ENCODE measurements around the gene INPP5B.
"Not testable (repeated sequence)": the region's sequence is repeated elsewhere in the genome, so short reads cannot be mapped to it uniquely, and the experiment has no call there.

INPP5B gene

GRCh38 chr1:37908531-37908930, 38.3 kb downstream of the INPP5B start:
- not testable (repeated sequence) for H3K4me2 ChIP-seq (ENCODE audit: low read depth, low read length); H3K36me3 ChIP-seq (replicated peaks; ENCODE audit: insufficient read depth, low read length); H3K27me3 ChIP-seq (replicated peaks; ENCODE audit: insufficient read depth, low read length); H3K79me2 ChIP-seq (ENCODE audit: low read length); H4K20me1 ChIP-seq (ENCODE audit: insufficient read depth, low read length); H3K9me2 ChIP-seq (replicated peaks; ENCODE audit: insufficient read depth, low read length); H3K9me3 ChIP-seq (replicated peaks; ENCODE audit: insufficient read depth, low read length); H2AFZ ChIP-seq (ENCODE audit: low read length); H3K4me3 ChIP-seq (ENCODE audit: low read length); H3K4me1 ChIP-seq (ENCODE audit: low read length); H3K9ac ChIP-seq (ENCODE audit: low read length); H3K27ac ChIP-seq (ENCODE audit: low read length); H3F3A ChIP-seq (ENCODE audit: insufficient read depth, low read length); DNase-seq

GRCh38 chr1:37907416-37908125, 39.3 kb downstream of the INPP5B start:
- H3K9ac ChIP-seq (ENCODE audit: low read length); H3K79me2 ChIP-seq (ENCODE audit: low read length); H4K20me1 ChIP-seq (ENCODE audit: insufficient read depth, low read length); H3K4me1 ChIP-seq (ENCODE audit: low read length); H3F3A ChIP-seq (ENCODE audit: insufficient read depth, low read length); H3K27me3 ChIP-seq (replicated peaks; ENCODE audit: insufficient read depth, low read length); H3K36me3 ChIP-seq (replicated peaks; ENCODE audit: insufficient read depth, low read length); H3K9me3 ChIP-seq (replicated peaks; ENCODE audit: insufficient read depth, low read length); H3K9me2 ChIP-seq (replicated peaks; ENCODE audit: insufficient read depth, low read length); H3K4me3 ChIP-seq (ENCODE audit: low read length); H3K4me2 ChIP-seq (ENCODE audit: low read depth, low read length); H2AFZ ChIP-seq (ENCODE audit: low read length); H3K27ac ChIP-seq (ENCODE audit: low read length); DNase-seq: not testable (repeated sequence)

- not testable (repeated sequence) for H3K36me3 ChIP-seq (replicated peaks; ENCODE audit: insufficient read depth, low read length); H3K9ac ChIP-seq (ENCODE audit: low read length); H3F3A ChIP-seq (ENCODE audit: insufficient read depth, low read length)
These were observed 40.3 kb downstream of the INPP5B start for GRCh38 chr1:37906591-37906990.

GRCh38 chr1:37905727-37906126, 41.1 kb downstream of the INPP5B start:
- Histone ChIP-seq H3K27me3 (replicated peaks; ENCODE audit: insufficient read depth, low read length) (no peaks in the 10 kb centered on the region), H3K4me3 (ENCODE audit: low read length) (no peak overlapping the region), H3K9ac (ENCODE audit: low read length) (no peak overlapping the region), H3K4me1 (ENCODE audit: low read length) (no peaks in the 10 kb centered on the region), H3K9me3 (replicated peaks; ENCODE audit: insufficient read depth, low read length) (no peaks in the 10 kb centered on the region), H3K27ac (ENCODE audit: low read length) (no peak overlapping the region), H3K4me2 (ENCODE audit: low read depth, low read length) (no peak overlapping the region), H4K20me1 (ENCODE audit: insufficient read depth, low read length) (no peaks in the 10 kb centered on the region), H3F3A (ENCODE audit: insufficient read depth, low read length) (no peaks in the 10 kb centered on the region), H3K36me3 (replicated peaks; ENCODE audit: insufficient read depth, low read length) (no peaks in the 10 kb centered on the region), H3K9me2 (replicated peaks; ENCODE audit: insufficient read depth, low read length) (no peaks in the 10 kb centered on the region), H2AFZ (ENCODE audit: low read length) (no peak overlapping the region), H3K79me2 (ENCODE audit: low read length) (no peaks in the 10 kb centered on the region)
- no peak for TF ChIP-seq EZH2 (optimal IDR thresholded peaks at IDR 0.05; ENCODE audit: low read depth, low read length)
- no peak for DNase-seq

More at GRCh38 chr1:37906591-37906990, 40.3 kb downstream of the INPP5B start:
- H3K9me2 ChIP-seq (replicated peaks; ENCODE audit: insufficient read depth, low read length); H3K27me3 ChIP-seq (replicated peaks; ENCODE audit: insufficient read depth, low read length); H3K4me1 ChIP-seq (ENCODE audit: low read length); H2AFZ ChIP-seq (ENCODE audit: low read length); DNase-seq; H3K27ac ChIP-seq (ENCODE audit: low read length); H3K9me3 ChIP-seq (replicated peaks; ENCODE audit: insufficient read depth, low read length); H3K4me2 ChIP-seq (ENCODE audit: low read depth, low read length); H4K20me1 ChIP-seq (ENCODE audit: insufficient read depth, low read length); H3K4me3 ChIP-seq (ENCODE audit: low read length); H3K79me2 ChIP-seq (ENCODE audit: low read length): not testable (repeated sequence)

- H3K27me3 ChIP-seq (replicated peaks; ENCODE audit: insufficient read depth, low read length); H4K20me1 ChIP-seq (ENCODE audit: insufficient read depth, low read length); H3F3A ChIP-seq (ENCODE audit: insufficient read depth, low read length); H3K9me3 ChIP-seq (replicated peaks; ENCODE audit: insufficient read depth, low read length); H3K4me3 ChIP-seq (ENCODE audit: low read length); H3K9ac ChIP-seq (ENCODE audit: low read length); H3K36me3 ChIP-seq (replicated peaks; ENCODE audit: insufficient read depth, low read length); H3K79me2 ChIP-seq (ENCODE audit: low read length); H3K9me2 ChIP-seq (replicated peaks; ENCODE audit: insufficient read depth, low read length); H3K27ac ChIP-seq (ENCODE audit: low read length); H3K4me1 ChIP-seq (ENCODE audit: low read length); DNase-seq; H3K4me2 ChIP-seq (ENCODE audit: low read depth, low read length); H2AFZ ChIP-seq (ENCODE audit: low read length): not testable (repeated sequence)
These were observed 42.9 kb downstream of the INPP5B start for GRCh38 chr1:37903921-37904320.

Measured in MM.1S (cell line).